ENCODE measurements around the gene SEMA6B.

SEMA6B gene

GRCh38 chr19:4600893-4601292 lies 41.4 kb upstream of the SEMA6B start:
- TF ChIP-seq EZH2phosphoT487 (conservative IDR thresholded peaks at IDR 0.05; ENCODE audit: low read length) (no peak), CTCF (IDR thresholded peaks at IDR 0.05; ENCODE audit: insufficient read depth, low read length, poor library complexity, severe bottlenecking) (no peak)
- Histone ChIP-seq H3K9me2 (replicated peaks; ENCODE audit: insufficient read depth, low read length) (no peaks in the 10 kb centered on the region), H3K4me2 (ENCODE audit: low read depth, low read length, poor library complexity, severe bottlenecking) (no peak overlapping the region), H3K79me2 (ENCODE audit: insufficient read depth, low read length) (no peaks in the 10 kb centered on the region), H3K27me3 (ENCODE audit: low read length) (no peaks in the 10 kb centered on the region), H3K9ac (ENCODE audit: low read length) (no peak overlapping the region), H3K4me3 (ENCODE audit: insufficient read depth, low read length, poor library complexity, severe bottlenecking) (no peak overlapping the region), H3F3A (ENCODE audit: insufficient read depth) (no peaks in the 10 kb centered on the region), H3K9me3 (ENCODE audit: insufficient read depth, low read length) (no peaks in the 10 kb centered on the region), H2AFZ (ENCODE audit: low read depth, low read length, severe bottlenecking) (no peak overlapping the region), H4K20me1 (ENCODE audit: low read depth, low read length) (no peaks in the 10 kb centered on the region), H3K36me3 (ENCODE audit: low read length) (no peaks in the 10 kb centered on the region), H3K27ac (ENCODE audit: low read depth, low read length) (no peak overlapping the region)

- Histone ChIP-seq H3K9me2 (replicated peaks; ENCODE audit: insufficient read depth, low read length) (no peaks in the 10 kb centered on the region), H2AFZ (ENCODE audit: low read depth, low read length, severe bottlenecking) (no peak overlapping the region), H3K9me3 (ENCODE audit: insufficient read depth, low read length) (no peaks in the 10 kb centered on the region), H3F3A (ENCODE audit: insufficient read depth) (no peaks in the 10 kb centered on the region), H3K4me3 (ENCODE audit: insufficient read depth, low read length, poor library complexity, severe bottlenecking) (no peak overlapping the region), H3K4me2 (ENCODE audit: low read depth, low read length, poor library complexity, severe bottlenecking) (no peak overlapping the region), H3K79me2 (ENCODE audit: insufficient read depth, low read length) (no peaks in the 10 kb centered on the region), H4K20me1 (ENCODE audit: low read depth, low read length) (no peaks in the 10 kb centered on the region), H3K27ac (ENCODE audit: low read depth, low read length) (no peak overlapping the region), H3K36me3 (ENCODE audit: low read length) (no peaks in the 10 kb centered on the region), H3K27me3 (ENCODE audit: low read length) (no peaks in the 10 kb centered on the region), H3K9ac (ENCODE audit: low read length) (no peak overlapping the region)
- no peak for TF ChIP-seq EZH2phosphoT487 (conservative IDR thresholded peaks at IDR 0.05; ENCODE audit: low read length)
- no peak for TF ChIP-seq CTCF (IDR thresholded peaks at IDR 0.05; ENCODE audit: insufficient read depth, low read length, poor library complexity, severe bottlenecking)
Measured at GRCh38 chr19:4600082-4600481, 40.6 kb upstream of the SEMA6B start.

GRCh38 chr19:4598712-4599111 lies 39.2 kb upstream of the SEMA6B start:
- Histone ChIP-seq H3F3A (ENCODE audit: insufficient read depth) (no peaks in the 10 kb centered on the region), H3K9me3 (ENCODE audit: insufficient read depth, low read length) (no peaks in the 10 kb centered on the region), H3K27ac (ENCODE audit: low read depth, low read length) (no peak overlapping the region), H3K79me2 (ENCODE audit: insufficient read depth, low read length) (no peaks in the 10 kb centered on the region), H4K20me1 (ENCODE audit: low read depth, low read length) (no peaks in the 10 kb centered on the region), H3K27me3 (ENCODE audit: low read length) (no peaks in the 10 kb centered on the region), H3K4me2 (ENCODE audit: low read depth, low read length, poor library complexity, severe bottlenecking) (no peak overlapping the region), H3K4me3 (ENCODE audit: insufficient read depth, low read length, poor library complexity, severe bottlenecking) (no peak overlapping the region), H3K9me2 (replicated peaks; ENCODE audit: insufficient read depth, low read length) (no peaks in the 10 kb centered on the region), H3K36me3 (ENCODE audit: low read length) (no peaks in the 10 kb centered on the region), H3K9ac (ENCODE audit: low read length) (no peak overlapping the region), H2AFZ (ENCODE audit: low read depth, low read length, severe bottlenecking) (no peak overlapping the region)
- TF ChIP-seq EZH2phosphoT487 (conservative IDR thresholded peaks at IDR 0.05; ENCODE audit: low read length) (no peak), CTCF (IDR thresholded peaks at IDR 0.05; ENCODE audit: insufficient read depth, low read length, poor library complexity, severe bottlenecking) (no peak)
